Measurements from ENCODE around the gene RXFP3.
"Not testable (repeated sequence)": the region's sequence is repeated elsewhere in the genome, so short reads cannot be mapped to it uniquely, and the experiment has no call there.

Gene RXFP3

GRCh38 chr5:33936004-33936380, 194 bp upstream of the RXFP3 start:
- DNase-seq (ENCODE audit: low read depth in 2 of 2) = peak in 1 of 2 donors; percentile 18

GRCh38 chr5:33937017-33937706, 976 bp downstream of the RXFP3 start:
- DNase-seq (ENCODE audit: low read depth in 2 of 2) = no peak

DNA sequence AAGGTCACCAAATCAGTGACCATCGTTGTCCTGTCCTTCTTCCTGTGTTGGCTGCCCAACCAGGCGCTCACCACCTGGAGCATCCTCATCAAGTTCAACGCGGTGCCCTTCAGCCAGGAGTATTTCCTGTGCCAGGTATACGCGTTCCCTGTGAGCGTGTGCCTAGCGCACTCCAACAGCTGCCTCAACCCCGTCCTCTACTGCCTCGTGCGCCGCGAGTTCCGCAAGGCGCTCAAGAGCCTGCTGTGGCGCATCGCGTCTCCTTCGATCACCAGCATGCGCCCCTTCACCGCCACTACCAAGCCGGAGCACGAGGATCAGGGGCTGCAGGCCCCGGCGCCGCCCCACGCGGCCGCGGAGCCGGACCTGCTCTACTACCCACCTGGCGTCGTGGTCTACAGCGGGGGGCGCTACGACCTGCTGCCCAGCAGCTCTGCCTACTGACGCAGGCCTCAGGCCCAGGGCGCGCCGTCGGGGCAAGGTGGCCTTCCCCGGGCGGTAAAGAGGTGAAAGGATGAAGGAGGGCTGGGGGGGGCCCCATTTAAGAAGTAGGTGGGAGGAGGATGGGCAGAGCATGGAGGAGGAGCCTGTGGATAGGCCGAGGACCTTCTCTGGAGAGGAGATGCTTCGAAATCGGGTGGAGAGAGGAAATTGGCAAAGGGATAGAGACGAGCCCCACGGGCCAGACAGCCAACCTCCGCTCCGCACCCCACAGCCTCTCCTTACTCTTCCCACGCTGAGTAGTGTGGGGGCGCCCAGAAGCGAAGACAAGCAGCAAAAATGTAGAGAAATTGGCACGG, 1.7 kb downstream of the RXFP3 start:
- DNase-seq (ENCODE audit: low read depth in 2 of 2) = no peak

GRCh38 chr5:33938507-33938796, 2.3 kb downstream of the RXFP3 start:
- no peak for DNase-seq (ENCODE audit: low read depth in 2 of 2)

- no peak for DNase-seq (ENCODE audit: low read depth in 2 of 2)
These were observed 2.7 kb downstream of the RXFP3 start for GRCh38 chr5:33938881-33939280.

DNA sequence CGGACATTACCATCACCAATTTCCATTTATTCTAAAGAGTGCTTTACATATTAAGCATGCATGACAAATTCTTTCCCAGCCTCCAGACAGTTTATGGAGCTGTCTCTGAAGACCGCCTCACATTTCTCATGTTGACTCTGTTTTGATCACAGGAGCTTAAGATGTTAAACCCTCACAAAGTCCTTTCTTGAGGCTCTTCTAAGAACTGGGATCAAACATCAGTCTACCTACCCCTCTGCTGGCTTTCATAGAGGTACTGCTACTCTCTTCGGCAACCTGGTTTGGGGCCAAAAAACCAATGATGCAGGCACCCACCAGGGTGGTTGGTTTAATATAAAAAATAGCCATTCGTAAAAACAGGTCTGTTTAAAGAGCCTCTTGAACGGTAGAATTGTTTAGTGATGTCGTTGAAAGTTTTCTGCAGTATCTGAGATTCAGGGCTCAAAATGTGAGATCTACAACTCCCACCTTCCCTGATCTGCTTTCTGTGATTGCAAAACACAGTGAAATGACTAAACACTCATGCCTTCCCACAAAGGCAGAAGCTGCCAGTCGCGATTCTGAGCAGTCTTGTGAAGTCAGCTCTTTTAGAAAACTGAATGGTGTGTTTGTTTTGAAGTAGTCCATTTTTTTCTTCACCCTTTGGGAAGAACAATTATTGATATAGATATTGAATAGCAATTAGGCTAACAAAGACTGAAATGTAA, 3.5 kb downstream of the RXFP3 start:
- DNase-seq (ENCODE audit: low read depth in 2 of 2) = no peak

DNA sequence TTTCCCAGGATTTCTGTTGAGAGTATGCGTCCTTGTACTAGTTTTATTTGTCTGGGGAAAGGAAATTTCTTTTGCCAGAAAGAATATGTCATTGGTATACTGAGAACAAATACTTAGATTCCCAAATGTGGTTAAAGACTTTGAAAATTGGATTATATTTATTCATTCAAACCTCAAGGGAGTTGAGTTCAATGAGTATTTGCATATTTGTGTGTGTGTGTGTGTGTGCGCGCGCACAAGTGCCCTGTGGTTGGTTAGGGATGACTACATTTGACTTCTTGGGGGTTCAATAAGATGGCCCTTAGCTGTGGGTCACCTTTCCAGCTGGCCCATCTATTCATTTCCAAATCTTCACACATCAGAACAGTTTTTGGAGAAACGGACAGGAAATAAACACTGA, 4.9 kb downstream of the RXFP3 start:
- no peak for DNase-seq (ENCODE audit: low read depth in 2 of 2)

- DNase-seq (ENCODE audit: low read depth in 2 of 2) = no peak
These were observed 8.5 kb downstream of the RXFP3 start for GRCh38 chr5:33944543-33945132.

DNA sequence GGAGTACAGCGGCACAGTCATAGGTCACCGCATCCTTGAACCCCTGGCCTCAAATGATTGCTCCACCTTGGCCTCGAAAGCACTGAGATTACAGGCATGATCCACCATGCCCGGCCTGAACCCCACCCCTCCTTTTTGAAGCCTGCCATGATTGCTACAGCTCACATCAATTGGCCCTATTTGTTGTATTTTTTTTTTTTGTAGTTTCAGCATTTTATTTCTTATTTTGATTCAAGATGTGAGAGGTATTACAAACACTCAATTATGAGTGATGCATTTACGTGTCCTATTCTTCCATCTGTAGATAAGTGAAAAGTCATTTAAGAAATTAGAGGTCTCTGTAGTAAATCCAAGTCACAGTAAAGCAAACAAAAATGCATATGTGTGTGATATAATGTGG, 16.0 kb downstream of the RXFP3 start:
- not testable (repeated sequence) for DNase-seq (ENCODE audit: low read depth in 2 of 2)

- no peak for DNase-seq (ENCODE audit: low read depth in 2 of 2)
These were observed 21.5 kb downstream of the RXFP3 start for GRCh38 chr5:33957577-33958150.

DNA sequence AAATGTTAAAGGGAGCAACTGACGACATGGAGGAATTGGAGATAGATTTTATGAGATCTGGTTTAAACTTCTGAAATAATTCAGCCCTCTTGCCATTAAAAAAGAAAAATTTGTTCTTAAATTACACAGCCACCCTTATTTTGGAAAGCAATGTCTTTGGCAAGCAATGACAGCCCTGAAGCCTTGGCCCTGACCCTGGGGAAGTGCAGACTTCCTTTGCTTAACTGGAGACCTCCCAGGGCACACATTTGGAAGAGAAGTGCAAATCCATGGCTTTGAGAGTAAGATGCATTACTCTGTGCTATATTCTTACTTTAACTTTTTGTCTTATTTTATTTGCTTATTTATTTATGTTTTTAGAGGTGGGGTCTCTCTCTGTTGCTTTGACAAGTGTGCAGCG, 22.0 kb downstream of the RXFP3 start:
- DNase-seq (ENCODE audit: low read depth in 2 of 2) = no peak

GRCh38 chr5:33964132-33964700, 28.0 kb downstream of the RXFP3 start:
- DNase-seq (ENCODE audit: low read depth in 2 of 2) = no peak

- DNase-seq (ENCODE audit: low read depth in 2 of 2) = no peak
These were observed 30.6 kb downstream of the RXFP3 start for GRCh38 chr5:33966805-33967204.

GRCh38 chr5:33968211-33969005, 32.2 kb downstream of the RXFP3 start:
- DNase-seq (ENCODE audit: low read depth in 2 of 2) = no peak

GRCh38 chr5:33969572-33970452, 33.6 kb downstream of the RXFP3 start:
- no peak for DNase-seq (ENCODE audit: low read depth in 2 of 2)

GRCh38 chr5:33973271-33973670, 37.1 kb downstream of the RXFP3 start:
- no peak for DNase-seq (ENCODE audit: low read depth in 2 of 2)

- DNase-seq (ENCODE audit: low read depth in 2 of 2) = no peak
These were observed 39.7 kb downstream of the RXFP3 start for GRCh38 chr5:33975852-33976251.

- no peak for DNase-seq (ENCODE audit: low read depth in 2 of 2)
These were observed 40.1 kb downstream of the RXFP3 start for GRCh38 chr5:33976307-33976706.

DNA sequence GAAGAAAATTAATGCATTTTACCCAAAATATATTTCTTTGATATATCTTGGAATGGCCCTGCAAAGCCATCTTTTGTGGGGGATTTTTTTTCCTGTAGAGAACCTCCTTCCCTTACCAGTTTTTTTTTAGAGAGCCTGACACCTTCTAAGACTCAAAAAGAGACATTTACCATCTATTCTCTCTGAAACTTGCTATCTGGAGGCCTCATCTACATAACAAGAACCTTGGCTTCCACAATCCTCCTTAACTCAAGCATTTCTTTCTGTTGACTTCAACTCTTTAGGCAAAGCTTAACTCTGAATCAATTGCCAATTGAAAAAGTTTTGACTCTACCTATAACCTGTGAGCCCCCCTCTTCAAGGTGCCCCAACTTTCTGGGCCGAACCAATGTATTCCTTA, 42.1 kb downstream of the RXFP3 start:
- DNase-seq (ENCODE audit: low read depth in 2 of 2) = no peak

GRCh38 chr5:33980030-33980429, 43.8 kb downstream of the RXFP3 start:
- DNase-seq (ENCODE audit: low read depth in 2 of 2) = no peak
